Pancreas (tissue), 10 donors: ENCODE results near the gene AHRR. TPM values are rescaled to one million over a fixed set of nuclear protein-coding genes. Genes with fewer than 3 reads are reported as not detected.

ENCODE experiments used
- ATAC-seq, 4 donors: fragments of 200-7000 bp; cut with Tn5 transposase; one replicate each; pipeline versions ENCODE4 v1.8.0 to v1.9.1; 2020; ENCODE audit warnings: mild to moderate bottlenecking in 4 of 4, moderate library complexity in 4 of 4
- DNase-seq, 6 donors: peaks; one replicate each; pipeline ENCODE4 v3.0.0-alpha.2; 2020
- FAIRE-seq: peaks from 2 replicates; lab custom pipeline; 2012; peaks lifted over from hg19 to GRCh38; lab: Jason Lieb, UNC
- H3K27ac ChIP-seq, 4 donors: fragments of 200-600 bp; sonication (generic); 1 replicate in 3 of 4; 2 replicates in 1 of 4; pipeline versions ENCODE4 v1.5.0 to v1.8.0; 2020
- H3K27me3 ChIP-seq, 4 donors: fragments of 200-600 bp; one replicate each; pipeline ENCODE4 v1.8.0; 2021
- H3K36me3 ChIP-seq, 3 donors: fragments of 200-600 bp; sonication (generic) in 1 of 3; one replicate each; pipeline versions ENCODE4 v1.5.0 to v1.8.0; 2020 to 2021
- H3K4me1 ChIP-seq, 3 donors: fragments of 200-600 bp; one replicate each; pipeline ENCODE4 v1.8.0; 2021
- H3K4me3 ChIP-seq, 4 donors: fragments of 200-600 bp; sonication (generic) in 2 of 4; one replicate each; pipeline versions ENCODE4 v1.5.0 to v1.8.0; 2020 to 2021
- H3K9me3 ChIP-seq, 4 donors: fragments of 200-600 bp; one replicate each; pipeline ENCODE4 v1.8.0; 2021
- CTCF ChIP-seq, 4 donors: fragments of 200-600 bp; sonication (generic) in 3 of 4; IDR thresholded peaks; one replicate each; pipeline versions ENCODE4 v1.5.0 to v1.8.0; 2021; ENCODE audit warnings: antibody characterized with exemption in 4 of 4
- WGBS, 2 donors: extraction: QIAGEN DNeasy Blood & Tissue Kit; methylation state at CpG; one replicate each; pipeline ENCODE4 v1.1.7; 2013; 5-methylcytosine and 5-hydroxymethylcytosine counted together
- intact Hi-C, 3 donors: fragments of 100-400 bp; cut with DNase I; formaldehyde crosslinking; loops; one replicate each; pipeline versions ENCODE4 v1.11.1 to v1.14.2; 2022
- polyA plus RNA-seq, 2 donors: library from polyadenylated mRNA; stranded (reverse); fragments of 200-250 nt; gene quantifications; one replicate each; pipeline ENCODE4 v1.2.3, GENCODE V29; 2013
- total RNA-seq, 6 donors: library from RNA; stranded (reverse); fragmentation: NEBNext Ultra II Directional in 4 of 6; extraction: Animal tissue kit (Norgen Biotek cat#: 25700) in 4 of 6; gene quantifications; one replicate each; pipeline versions ENCODE4 v1.2.1 to v1.2.4, GENCODE V29; 2021 to 2023
- donor health status: healthy with polysubstance abuse.
- donor health status: DM: no; HTN: no; CAD: no; lungs with moderate emphysema.
- donor health status: DM: no; HTN: no; CAD: no.
- donor health status: control.
- donor health status: control.
- donor health status: Bipolar disorder and iron deficiency.
- donor health status: DM: yes; HTN: yes; CAD: no.
- donor health status: DM: no; HTN: no; CAD: no.
- donor health status: DM: no; HTN: no; CAD: no.
- donor health status: DM: yes; HTN: yes; CAD: no.

AHRR gene
- total and polyA plus RNA-seq, 8 donors = 0.34 to 1.7 (median 0.69) TPM

GRCh38 chr5:482021-482420 lies 160.5 kb downstream of the AHRR start:
- H3K9me3 ChIP-seq = no peaks in the 10 kb centered on the region
- no peak overlapping the region for H3K27ac ChIP-seq
- H3K4me1 ChIP-seq = no peaks in the 10 kb centered on the region
- intact Hi-C loops = no loop called here
- DNase-seq = peak in 2 of 6 donors; percentile 12 to 73
- WGBS, 2 donors = 59 to 64% methylated on average over 20 to 23 of the region's 24 CpGs
- no peak for FAIRE-seq
- H3K4me3 ChIP-seq = no peak overlapping the region
- H3K36me3 ChIP-seq = no peaks in the 10 kb centered on the region
- H3K27me3 ChIP-seq = peaks cover 0 to 13% (median 0%) of the 10 kb centered on the region in 4 donors
- no peak for ATAC-seq
- no peak for TF ChIP-seq CTCF (IDR thresholded peaks at IDR 0.05)

GRCh38 chr5:482506-482905 lies 161.0 kb downstream of the AHRR start:
- no peak for TF ChIP-seq CTCF (IDR thresholded peaks at IDR 0.05)
- H3K36me3 ChIP-seq = no peaks in the 10 kb centered on the region
- ATAC-seq (no peak), FAIRE-seq (no peak), DNase-seq (peak in 2 of 6 donors; percentile 23 to 54)
- no peak overlapping the region for H3K27ac ChIP-seq
- 85 to 88% methylated on average over 27 of the region's 27 CpGs for WGBS, 2 donors
- H3K27me3 ChIP-seq = peaks cover 0 to 13% (median 0%) of the 10 kb centered on the region in 4 donors
- intact Hi-C loops = no loop called here
- H3K4me1 ChIP-seq = no peaks in the 10 kb centered on the region
- H3K9me3 ChIP-seq = no peaks in the 10 kb centered on the region
- no peak overlapping the region for H3K4me3 ChIP-seq

GRCh38 chr5:483011-483410 lies 161.5 kb downstream of the AHRR start:
- 79 to 89% methylated on average over 26 of the region's 26 CpGs for WGBS, 2 donors
- no peaks in the 10 kb centered on the region for H3K36me3 ChIP-seq
- H3K27me3 ChIP-seq = peaks cover 0 to 13% (median 0%) of the 10 kb centered on the region in 4 donors
- intact Hi-C loops = no loop called here
- H3K9me3 ChIP-seq = no peaks in the 10 kb centered on the region
- H3K4me1 ChIP-seq = no peaks in the 10 kb centered on the region
- ATAC-seq (no peak), DNase-seq (peak in 2 of 6 donors; percentile 15 to 33), FAIRE-seq (no peak)
- no peak overlapping the region for H3K4me3 ChIP-seq
- TF ChIP-seq CTCF (IDR thresholded peaks at IDR 0.05) = no peak
- no peak overlapping the region for H3K27ac ChIP-seq

- Histone ChIP-seq H3K4me3 (no peak overlapping the region), H3K36me3 (no peaks in the 10 kb centered on the region), H3K4me1 (no peaks in the 10 kb centered on the region), H3K27me3 (peaks cover 0 to 13% (median 0%) of the 10 kb centered on the region in 4 donors), H3K27ac (no peak overlapping the region), H3K9me3 (no peaks in the 10 kb centered on the region)
- no peak for FAIRE-seq
- DNase-seq = peak in 2 of 6 donors; percentile 10 to 60
- intact Hi-C loops = no loop called here
- no peak for ATAC-seq
- no peak for TF ChIP-seq CTCF (IDR thresholded peaks at IDR 0.05)
- WGBS, 2 donors = 76 to 87% methylated on average over 34 of the region's 34 CpGs
Measured at GRCh38 chr5:483434-484140, 162.1 kb downstream of the AHRR start.

GRCh38 chr5:484556-484955 lies 163.0 kb downstream of the AHRR start:
- H3K27me3 ChIP-seq = peaks cover 0 to 5% (median 0%) of the 10 kb centered on the region in 4 donors
- TF ChIP-seq CTCF (IDR thresholded peaks at IDR 0.05) = no peak
- no peak for FAIRE-seq
- H3K4me3 ChIP-seq = no peak overlapping the region
- 79% methylated on average over 24 of the region's 24 CpGs for WGBS, 2 donors
- no peak overlapping the region for H3K27ac ChIP-seq
- H3K9me3 ChIP-seq = no peaks in the 10 kb centered on the region
- intact Hi-C loops = no loop called here
- no peak for ATAC-seq
- no peaks in the 10 kb centered on the region for H3K36me3 ChIP-seq
- peak in 2 of 6 donors; percentile 18 to 62 for DNase-seq
- H3K4me1 ChIP-seq = no peaks in the 10 kb centered on the region
